ENCODE results near the gene ULK4.

GRCh38 chr3:41405466-41405865 lies 556.4 kb downstream of the ULK4 start:
- TF ChIP-seq CTCF (IDR thresholded peaks at IDR 0.05) (no peak), SIN3A (IDR thresholded peaks at IDR 0.05; ENCODE audit: borderline replicate concordance, insufficient read depth, low read depth, low read length) (no peak), POLR2AphosphoS5 (IDR thresholded peaks at IDR 0.05; ENCODE audit: low read depth, low read length) (no peak)
- TF ChIP-seq, protein P1, sequence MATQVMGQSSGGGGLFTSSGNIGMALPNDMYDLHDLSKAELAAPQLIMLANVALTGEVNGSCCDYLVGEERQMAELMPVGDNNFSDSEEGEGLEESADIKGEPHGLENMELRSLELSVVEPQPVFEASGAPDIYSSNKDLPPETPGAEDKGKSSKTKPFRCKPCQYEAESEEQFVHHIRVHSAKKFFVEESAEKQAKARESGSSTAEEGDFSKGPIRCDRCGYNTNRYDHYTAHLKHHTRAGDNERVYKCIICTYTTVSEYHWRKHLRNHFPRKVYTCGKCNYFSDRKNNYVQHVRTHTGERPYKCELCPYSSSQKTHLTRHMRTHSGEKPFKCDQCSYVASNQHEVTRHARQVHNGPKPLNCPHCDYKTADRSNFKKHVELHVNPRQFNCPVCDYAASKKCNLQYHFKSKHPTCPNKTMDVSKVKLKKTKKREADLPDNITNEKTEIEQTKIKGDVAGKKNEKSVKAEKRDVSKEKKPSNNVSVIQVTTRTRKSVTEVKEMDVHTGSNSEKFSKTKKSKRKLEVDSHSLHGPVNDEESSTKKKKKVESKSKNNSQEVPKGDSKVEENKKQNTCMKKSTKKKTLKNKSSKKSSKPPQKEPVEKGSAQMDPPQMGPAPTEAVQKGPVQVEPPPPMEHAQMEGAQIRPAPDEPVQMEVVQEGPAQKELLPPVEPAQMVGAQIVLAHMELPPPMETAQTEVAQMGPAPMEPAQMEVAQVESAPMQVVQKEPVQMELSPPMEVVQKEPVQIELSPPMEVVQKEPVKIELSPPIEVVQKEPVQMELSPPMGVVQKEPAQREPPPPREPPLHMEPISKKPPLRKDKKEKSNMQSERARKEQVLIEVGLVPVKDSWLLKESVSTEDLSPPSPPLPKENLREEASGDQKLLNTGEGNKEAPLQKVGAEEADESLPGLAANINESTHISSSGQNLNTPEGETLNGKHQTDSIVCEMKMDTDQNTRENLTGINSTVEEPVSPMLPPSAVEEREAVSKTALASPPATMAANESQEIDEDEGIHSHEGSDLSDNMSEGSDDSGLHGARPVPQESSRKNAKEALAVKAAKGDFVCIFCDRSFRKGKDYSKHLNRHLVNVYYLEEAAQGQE (IDR thresholded peaks at IDR 0.05; ENCODE audit: insufficient read depth in 1 of 2, low read depth in 2 of 2, low read length in 1 of 2), result no peak
